Stimulated activated CD4-positive, alpha-beta T cell treated with anti-CD3 and anti-CD28 coated beads, Interleukin-1b, Interleukin-23, amount 100 ng/mL, for 1 hour (primary cell): Measurements from ENCODE around the gene GNB1L.
A peak's percentile ranks its signal among the peaks of the same experiment; 100 is the strongest.
"Not testable (repeated sequence)": the region's sequence is repeated elsewhere in the genome, so short reads cannot be mapped to it uniquely, and the experiment has no call there.

Source experiments
- DNase-seq, 2 donors: peaks; one replicate each; pipeline ENCODE4 v3.0.0-alpha.2; 2020; ENCODE audit warnings: low read depth in 2 of 2

Gene GNB1L

GRCh38 chr22:19889951-19890350 lies 35.3 kb upstream of the GNB1L start:
- DNase-seq, result peak in 1 of 2 donors; percentile 27

GRCh38 chr22:19888131-19888746 lies 33.6 kb upstream of the GNB1L start:
- DNase-seq, result no peak

- no peak for DNase-seq
Observed at GRCh38 chr22:19887256-19887985, 32.7 kb upstream of the GNB1L start.

- no peak for DNase-seq
Observed at GRCh38 chr22:19886605-19887255, 32.1 kb upstream of the GNB1L start.

- DNase-seq, result no peak
Observed at GRCh38 chr22:19885841-19886592, 31.3 kb upstream of the GNB1L start.

GRCh38 chr22:19884954-19885751 lies 30.5 kb upstream of the GNB1L start:
- DNase-seq, result no peak

- DNase-seq, result no peak
Observed at GRCh38 chr22:19884161-19884953, 29.7 kb upstream of the GNB1L start.

GRCh38 chr22:19883446-19883845 lies 28.8 kb upstream of the GNB1L start:
- DNase-seq, result not testable (repeated sequence)

- DNase-seq, result no peak
Observed at GRCh38 chr22:19882446-19883381, 28.0 kb upstream of the GNB1L start.

GRCh38 chr22:19880786-19881569 lies 26.3 kb upstream of the GNB1L start:
- DNase-seq, result no peak

GRCh38 chr22:19879992-19880785 lies 25.5 kb upstream of the GNB1L start:
- no peak for DNase-seq

- no peak for DNase-seq
Observed at GRCh38 chr22:19879643-19879991, 24.9 kb upstream of the GNB1L start.

GRCh38 chr22:19879246-19879570 lies 24.5 kb upstream of the GNB1L start:
- DNase-seq, result no peak

GRCh38 chr22:19878461-19879245 lies 24.0 kb upstream of the GNB1L start:
- no peak for DNase-seq

- no peak for DNase-seq
Observed at GRCh38 chr22:19877626-19878339, 23.1 kb upstream of the GNB1L start.

GRCh38 chr22:19876941-19877625 lies 22.4 kb upstream of the GNB1L start:
- DNase-seq, result no peak
